ENCODE measurements around the gene KRT10. TPM values are rescaled to one million over a fixed set of nuclear protein-coding genes. Genes with fewer than 3 reads are reported as not detected.
A peak's percentile ranks its signal among the peaks of the same experiment; 100 is the strongest.
"Not testable (repeated sequence)": the region's sequence is repeated elsewhere in the genome, so short reads cannot be mapped to it uniquely, and the experiment has no call there.

The KRT10 gene
- total RNA-seq, result 50.3 TPM
- long read RNA-seq, partial matches to known transcripts, result 80 of 84 reads
- long read RNA-seq, other reads (novel, unspliced or antisense), result 0 of 84 reads

DNA sequence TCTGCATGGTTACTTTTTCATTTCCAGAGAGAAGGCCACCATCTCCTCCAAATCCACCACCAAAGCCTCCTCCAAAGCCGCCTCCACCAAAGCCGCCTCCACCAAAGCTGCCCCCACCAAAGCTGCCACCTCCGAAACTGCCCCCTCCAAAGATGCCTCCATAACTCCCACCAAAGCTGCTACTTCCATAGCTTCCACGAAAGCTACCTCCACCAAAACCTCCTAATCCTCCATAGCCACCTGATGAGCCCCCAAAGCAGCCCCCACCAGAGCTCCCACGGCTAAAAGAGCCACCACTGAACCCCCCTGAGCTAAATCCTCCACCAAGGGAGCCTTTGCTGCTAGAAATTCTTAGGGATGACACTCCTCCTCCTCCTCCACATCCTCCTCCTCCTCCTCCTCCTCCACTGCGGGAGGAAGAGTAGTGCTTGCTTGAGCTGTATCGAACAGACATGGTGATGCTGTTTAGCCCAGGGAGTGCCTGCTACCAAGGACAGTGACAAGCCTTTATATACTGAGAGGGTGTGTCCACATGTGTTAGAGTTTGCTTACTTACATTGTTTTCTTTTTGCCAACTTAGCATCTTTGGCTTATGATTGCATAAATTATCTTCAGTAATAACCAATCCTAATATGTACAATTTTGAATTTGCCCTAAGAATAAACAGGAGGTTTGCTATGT is at the start of gene KRT10:
Gene KRT10, minus strand, starts transcription at position 483 of the 681 bp plus-strand sequence. Its CDS starts 29 bp downstream, at position 454.
- no peak for ATAC-seq (ENCODE audit: poor library complexity)

DNA sequence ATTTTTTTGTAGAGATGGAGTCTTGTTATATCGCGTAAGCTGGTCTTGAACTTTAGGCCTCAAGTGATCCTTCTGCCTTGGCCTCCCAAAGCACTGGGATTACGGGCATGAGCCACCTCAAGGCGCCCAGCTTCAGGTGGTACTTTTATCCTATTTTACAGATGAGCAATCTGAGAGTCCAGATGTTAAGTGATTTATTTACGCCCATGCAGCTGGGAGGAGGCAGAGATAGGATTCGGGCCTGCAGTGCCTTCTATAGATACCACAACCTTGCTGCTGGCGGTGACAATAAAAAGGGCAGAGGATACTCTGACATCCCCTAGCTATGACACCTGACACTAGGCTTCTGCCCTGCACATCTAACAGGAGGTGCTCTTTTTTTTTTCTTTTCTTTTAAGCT is 48.9 kb upstream of the KRT10 start:
- no peak for DNase-seq
- no peak for ATAC-seq (ENCODE audit: poor library complexity)
- intact Hi-C loops (cut with DNase I), result no loop called here

More for the DNA sequence above, at the start of gene KRT10:
- no peak for DNase-seq
- intact Hi-C loops (cut with DNase I), result no loop called here

DNA sequence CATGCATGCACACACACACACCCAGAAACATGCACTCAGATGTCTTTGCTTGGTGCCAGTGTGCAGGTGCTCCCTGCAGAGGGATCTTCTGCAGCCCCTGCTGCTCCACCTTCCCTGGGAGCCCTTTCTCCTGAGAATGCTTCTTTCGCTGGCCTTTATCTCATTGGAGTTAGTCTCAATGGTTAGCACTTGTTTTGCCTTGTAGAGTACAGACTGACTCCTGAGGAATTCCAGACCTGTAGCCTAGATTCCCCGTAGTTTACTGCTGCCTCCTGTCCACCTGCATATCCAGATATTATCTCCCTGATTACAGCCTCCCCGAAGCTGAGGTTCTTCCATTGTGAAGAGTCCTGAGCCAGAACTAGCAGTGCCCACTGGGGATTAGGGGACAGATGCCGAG is 47.7 kb upstream of the KRT10 start:
- DNase-seq (no peak), ATAC-seq (ENCODE audit: poor library complexity) (no peak)
- intact Hi-C loops (cut with DNase I), result no loop called here

DNA sequence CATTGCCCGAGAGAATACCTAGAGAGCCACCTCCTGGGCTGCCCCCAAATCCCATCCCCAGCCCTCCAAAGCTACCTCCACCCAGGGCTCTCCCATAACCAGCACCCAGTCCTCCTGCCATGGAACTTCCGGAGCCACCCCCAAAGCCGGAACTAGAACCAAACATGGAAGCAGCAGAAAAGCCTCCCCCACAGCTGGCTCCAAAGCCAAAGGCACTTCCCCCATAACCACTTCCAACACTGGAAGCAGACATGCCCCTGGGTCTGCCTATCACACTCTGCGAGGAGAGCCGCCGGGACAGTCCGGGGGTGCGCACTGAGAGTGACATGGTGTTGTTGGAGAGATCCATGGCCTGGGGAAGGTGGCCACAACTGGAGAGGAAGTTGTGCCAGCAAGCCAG is 44.4 kb upstream of the KRT10 start, which contains the start of gene KRT12:
Gene KRT12, minus strand, starts transcription at position 386 of the 400 bp plus-strand sequence. Its CDS starts 37 bp downstream, at position 349.
- DNase-seq (no peak), ATAC-seq (ENCODE audit: poor library complexity) (no peak)
- intact Hi-C loops (cut with DNase I), result no loop called here

DNA sequence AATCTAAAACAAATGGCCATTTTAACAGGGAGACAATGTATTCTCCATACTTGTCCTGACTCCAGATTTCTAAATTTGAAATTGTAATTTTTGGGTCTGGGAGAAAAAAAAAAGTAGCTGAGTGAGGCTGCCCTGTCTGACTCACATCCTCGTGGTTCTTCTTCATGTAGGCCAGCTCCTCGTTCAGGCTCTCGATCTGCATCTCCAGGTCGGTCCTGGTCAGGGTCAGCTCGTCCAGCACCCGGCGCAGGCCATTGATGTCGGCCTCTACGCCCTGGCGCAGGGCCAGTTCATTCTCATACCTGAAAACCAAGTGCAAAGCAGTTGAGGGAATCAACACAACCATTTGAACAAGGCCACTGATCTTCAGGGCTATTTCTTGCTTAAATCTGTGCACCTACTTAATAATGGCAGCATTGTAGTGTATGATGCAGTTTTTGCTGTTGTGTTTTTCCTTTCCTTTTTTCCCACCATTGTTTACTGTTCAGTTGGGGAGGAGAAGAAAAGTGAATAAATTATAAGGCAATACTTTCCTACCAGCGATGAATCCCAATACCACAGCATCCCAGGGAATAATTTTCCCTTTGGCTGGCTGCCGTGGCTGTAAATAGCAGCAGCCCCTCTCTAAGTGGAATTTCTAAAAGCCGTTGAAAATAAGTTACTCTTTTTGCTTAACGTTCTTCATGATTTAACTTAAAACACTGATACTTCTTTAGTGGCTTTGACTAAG is 42.4 kb upstream of the KRT10 start:
- ATAC-seq (ENCODE audit: poor library complexity) (no peak), DNase-seq (no peak)
- intact Hi-C loops (cut with DNase I), result no loop called here

DNA sequence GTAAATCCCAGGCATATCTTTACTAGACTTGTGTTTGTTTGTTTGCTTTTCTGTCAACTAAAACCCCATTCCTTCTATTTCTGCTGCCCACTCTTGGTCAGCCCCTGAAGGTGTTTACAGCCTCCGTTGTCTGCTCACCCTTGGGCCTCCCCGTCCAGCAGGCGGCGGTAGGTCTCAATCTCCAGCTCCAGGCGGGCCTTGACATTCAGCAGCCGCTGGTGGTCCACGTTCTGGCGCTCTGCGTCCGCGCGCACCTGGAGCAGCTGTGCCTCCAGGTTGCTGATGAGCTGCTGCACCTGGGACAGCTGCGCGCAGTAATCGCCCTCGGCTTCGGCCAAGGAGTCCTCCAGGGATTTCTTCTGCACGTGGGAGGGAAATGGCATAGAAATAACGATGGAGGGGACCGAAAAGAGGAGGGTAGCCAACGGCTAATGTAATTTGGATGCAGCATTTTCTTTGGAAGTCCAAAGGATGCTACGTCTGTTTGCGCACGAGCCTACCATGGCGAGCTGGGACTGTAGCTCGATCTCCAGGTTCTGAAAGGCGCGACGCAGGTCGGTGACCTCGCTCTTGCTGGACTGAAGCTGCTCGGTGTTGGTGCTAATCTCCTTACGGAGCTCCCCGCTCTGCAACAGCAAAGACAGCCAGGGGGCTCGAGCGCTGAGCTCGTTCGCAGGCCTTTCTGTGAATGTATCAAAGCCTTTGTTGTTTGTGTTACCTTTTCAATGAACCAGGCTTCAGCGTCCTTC is 40.7 kb upstream of the KRT10 start:
- no peak for DNase-seq
- ATAC-seq (ENCODE audit: poor library complexity), result no peak
- intact Hi-C loops (cut with DNase I), result no loop called here

DNA sequence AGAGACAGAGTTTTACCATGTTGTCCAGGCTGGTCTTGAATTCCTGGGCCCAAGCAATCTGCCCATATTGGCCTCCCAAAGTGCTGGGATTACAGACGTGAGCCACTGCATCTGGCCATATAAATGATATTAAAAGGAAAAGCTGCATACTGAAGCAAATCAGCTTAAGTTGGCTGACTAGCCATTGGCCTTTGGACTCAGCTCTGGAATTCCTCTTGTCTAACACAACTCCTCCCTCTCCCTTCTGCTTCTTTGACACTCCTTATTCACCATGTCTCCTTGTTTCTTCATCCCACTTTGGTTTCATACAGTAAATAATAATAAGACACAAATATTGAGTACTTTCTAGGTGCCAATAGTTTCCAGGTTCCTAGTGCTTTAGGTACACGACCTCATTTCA is 37.1 kb upstream of the KRT10 start:
- ATAC-seq (ENCODE audit: poor library complexity) (no peak), DNase-seq (no peak)
- intact Hi-C loops (cut with DNase I), result no loop called here

DNA sequence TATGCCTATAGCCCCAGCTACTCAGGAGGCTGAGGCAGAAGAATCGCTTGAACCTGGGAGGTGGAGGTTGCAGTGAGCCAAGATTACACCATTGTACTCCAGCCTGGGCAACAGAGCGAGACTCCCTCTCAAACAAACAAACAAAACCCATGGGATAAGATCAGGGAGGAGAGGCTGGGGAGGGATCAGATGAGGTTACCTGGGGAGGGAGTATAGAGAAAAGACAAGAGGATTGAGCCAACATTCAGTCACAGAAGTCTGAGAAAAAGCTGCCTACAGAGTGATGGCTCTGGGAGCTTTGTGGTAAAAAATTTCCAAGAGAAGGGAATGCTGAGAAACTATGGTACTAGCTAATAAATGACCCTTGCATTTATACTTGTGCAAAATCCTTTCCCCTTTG is 36.3 kb upstream of the KRT10 start:
- DNase-seq; ATAC-seq (ENCODE audit: poor library complexity); intact Hi-C loops (cut with DNase I): not testable (repeated sequence)

DNA sequence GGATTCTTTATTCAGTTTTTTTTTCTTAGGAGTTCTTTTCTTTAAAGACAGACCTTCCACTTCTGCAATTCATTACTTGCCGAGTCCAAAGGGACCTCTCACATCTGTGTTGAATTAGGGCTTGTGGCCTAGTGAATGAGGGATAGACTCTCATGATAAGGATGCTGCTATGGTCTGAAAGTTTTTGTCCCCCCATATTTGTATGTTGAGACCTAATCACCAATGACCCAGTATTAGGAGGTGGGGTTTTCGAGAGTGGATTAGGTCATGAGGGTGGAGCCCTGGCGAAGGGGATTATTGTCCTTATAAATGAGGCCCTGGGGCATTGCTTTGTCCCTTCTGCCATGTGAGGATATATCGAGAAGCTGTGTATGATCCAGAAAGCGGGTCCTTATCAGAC is 35.1 kb upstream of the KRT10 start:
- DNase-seq (no peak), ATAC-seq (ENCODE audit: poor library complexity) (peak; percentile 48)
- intact Hi-C loops (cut with DNase I), result no loop called here

DNA sequence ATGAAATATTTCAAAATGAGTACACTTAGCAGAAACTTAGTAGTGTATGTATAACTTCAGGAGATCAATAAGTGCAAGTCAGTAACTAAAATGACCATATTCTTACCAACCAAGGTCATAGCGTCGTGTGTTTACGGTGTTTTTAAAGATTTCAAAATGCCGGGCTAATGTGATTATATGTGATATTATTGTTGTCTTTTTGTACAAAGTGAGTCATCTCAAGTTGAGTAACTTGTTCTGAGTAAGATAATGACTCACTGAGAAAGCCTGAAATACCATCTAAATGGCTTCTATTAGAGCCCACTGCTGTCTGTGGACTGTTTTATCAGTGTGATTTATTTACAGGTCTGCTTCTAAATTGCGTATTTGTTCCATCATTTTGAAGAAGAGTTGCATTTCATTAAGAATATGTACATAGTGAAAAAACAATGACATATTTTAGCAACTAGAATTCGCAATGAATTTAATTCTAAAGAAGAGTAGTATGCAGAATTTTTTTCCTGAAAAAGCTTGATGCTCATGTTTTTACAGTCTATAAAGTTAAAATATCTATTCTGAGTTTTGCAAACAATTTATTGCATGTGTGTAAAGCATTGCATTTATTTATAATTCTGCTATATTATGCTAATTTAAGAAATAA is 31.9 kb upstream of the KRT10 start:
- intact Hi-C loops (cut with DNase I), result no loop called here
- DNase-seq (no peak), ATAC-seq (ENCODE audit: poor library complexity) (no peak)

DNA sequence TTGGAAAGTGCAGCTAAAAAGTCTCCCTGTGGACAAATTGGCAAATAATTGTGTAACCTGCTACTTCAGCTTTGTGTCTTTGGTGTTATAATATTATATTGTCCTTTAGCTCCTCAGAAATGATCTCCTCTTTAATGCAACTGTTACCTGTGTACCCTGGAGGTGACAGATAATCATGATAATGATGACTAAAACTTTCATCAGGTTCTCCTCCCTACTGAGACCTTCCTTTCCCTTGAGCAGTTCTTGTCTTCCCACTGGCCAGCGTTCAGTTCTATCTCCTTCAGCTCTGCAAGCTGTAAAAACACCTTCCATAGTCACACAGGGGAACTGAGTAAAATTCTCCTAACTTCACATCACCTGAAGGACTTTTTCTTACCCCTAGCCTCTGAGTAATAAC is 29.9 kb upstream of the KRT10 start:
- ATAC-seq (ENCODE audit: poor library complexity), result no peak

DNA sequence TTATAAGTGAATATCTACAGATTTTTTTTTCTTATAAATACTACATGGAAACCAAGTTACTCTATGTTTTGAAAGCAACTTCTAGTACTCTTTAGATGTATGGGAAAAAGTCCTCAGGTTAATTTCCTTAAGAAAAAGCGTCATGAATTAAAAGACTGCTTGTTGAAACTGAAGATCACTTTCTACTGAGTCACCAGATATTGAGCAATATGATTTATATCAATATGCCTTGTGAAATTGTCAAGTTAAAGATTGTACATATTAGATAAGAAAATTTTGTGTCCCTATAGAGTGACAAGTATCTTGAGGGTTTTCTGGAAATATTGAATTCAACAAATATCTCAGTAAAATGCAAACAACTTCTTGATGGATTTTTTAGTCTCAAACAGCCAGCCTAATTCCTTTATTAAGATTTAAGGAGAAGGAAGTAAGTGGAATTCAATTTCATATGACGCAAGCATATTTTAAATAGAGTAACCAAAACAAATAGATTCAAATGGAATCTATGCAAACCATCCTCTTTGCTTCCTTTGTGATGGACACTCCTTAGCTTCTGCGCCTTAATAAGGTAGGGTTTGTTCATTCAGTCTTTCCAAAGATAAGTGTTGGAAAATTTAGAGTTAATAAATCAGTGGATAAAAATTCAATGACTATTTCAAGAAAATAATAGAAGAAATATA is 28.0 kb upstream of the KRT10 start:
- ATAC-seq (ENCODE audit: poor library complexity) (no peak), DNase-seq (no peak)
- intact Hi-C loops (cut with DNase I), result no loop called here

More for the DNA sequence above, 29.9 kb upstream of the KRT10 start:
- no peak for DNase-seq
- intact Hi-C loops (cut with DNase I), result no loop called here

DNA sequence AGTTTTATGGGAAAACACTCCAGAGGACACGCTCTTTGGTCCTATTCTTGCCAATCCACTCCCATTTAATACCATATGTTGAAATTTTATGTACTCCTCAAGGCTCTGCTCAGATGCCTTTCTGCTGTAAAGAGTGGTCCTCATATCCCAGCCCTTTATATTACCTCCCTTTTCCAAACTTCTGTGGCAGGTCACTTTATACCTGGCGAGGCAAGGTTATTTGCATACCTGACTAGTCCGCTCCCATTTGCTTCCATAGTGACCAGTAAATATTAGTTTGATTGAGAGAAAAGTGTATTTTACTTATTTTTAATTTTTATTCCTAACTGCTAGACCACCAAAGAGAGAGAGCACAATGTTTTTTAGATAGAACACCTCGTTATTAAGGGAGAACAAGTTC is 27.3 kb upstream of the KRT10 start:
- intact Hi-C loops (cut with DNase I), result no loop called here
- ATAC-seq (ENCODE audit: poor library complexity) (no peak), DNase-seq (no peak)

DNA sequence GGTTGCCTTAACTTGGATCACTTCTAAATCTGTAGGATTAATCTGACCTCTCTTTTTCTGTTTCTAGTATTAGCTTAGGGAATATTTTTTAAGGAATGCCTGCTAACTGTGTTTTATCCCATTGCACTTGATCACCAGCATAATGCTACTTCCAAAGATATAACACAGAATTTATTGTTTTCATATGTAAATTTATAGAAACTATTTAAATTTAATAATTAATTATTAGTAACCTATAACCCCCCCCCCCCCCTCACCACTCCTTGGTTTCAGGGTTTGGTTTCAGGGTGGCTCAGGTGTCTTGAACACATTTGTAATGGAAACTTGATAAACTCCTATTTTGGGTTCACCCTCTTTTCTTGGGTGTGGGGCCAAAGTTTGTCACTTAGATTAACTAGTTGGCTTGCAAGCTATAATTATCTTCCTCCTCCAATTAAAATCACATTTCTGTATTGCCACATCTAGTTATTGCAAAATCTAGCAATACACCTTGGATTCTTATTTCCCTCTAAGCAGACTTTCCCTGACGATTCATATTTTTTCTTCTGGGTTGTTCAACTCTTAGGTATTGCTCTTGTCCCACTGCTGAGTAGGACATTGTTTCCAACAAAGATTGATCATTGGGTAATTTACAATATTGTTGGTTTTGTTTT is 26.3 kb upstream of the KRT10 start:
- intact Hi-C loops (cut with DNase I), result no loop called here
- no peak for ATAC-seq (ENCODE audit: poor library complexity)
- no peak for DNase-seq

DNA sequence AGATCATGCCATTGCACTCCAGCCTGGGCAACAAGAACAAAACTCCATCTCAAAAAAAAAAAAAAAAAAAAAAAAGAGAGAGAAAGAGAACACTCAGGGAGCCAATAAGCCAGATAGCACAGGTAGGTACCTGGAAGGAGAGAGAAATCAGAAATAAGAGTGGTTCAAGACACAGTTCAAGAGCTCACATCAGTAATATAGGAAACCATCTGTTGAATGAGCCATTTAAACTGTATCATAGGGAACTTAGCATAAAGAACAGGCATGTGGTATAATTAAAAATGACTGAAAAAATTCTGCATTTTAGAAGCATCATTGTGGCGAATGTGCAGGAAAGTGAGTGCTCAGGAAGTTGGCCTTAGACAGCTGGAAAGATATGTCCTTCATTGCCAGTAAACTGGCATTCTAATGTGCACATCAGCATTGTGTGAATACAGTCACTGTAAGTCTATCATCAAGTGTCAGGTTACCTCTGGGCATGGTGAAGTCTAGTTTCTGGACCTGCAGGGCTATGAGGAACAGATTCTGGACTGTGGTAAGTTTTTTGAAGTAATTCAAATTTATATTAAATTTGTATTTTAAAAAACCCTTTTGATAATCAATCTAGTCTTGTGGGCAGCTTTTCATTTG is 24.2 kb upstream of the KRT10 start:
- DNase-seq (no peak), ATAC-seq (ENCODE audit: poor library complexity) (no peak)
- intact Hi-C loops (cut with DNase I), result no loop called here

DNA sequence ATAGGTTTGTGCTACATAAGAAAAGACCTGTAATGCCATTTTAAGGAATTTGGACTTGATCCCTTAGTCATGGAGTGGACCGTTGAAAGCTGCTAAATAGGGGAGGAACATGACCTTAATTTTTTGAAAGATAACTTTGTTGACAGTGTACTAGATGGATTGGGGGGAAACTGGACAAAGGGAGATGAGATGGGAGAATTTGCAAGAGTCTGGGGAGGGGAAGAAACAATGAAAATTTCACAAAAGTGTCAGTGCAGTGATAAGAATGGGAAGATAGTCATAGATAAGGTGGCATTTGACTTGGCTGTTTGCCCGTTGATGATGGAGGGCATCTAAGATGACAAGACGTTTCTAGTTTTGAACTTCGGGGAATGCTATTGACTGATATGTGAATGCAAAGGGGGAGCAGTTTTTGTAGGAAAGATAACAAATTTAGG is 22.3 kb upstream of the KRT10 start:
- no peak for ATAC-seq (ENCODE audit: poor library complexity)
- no peak for DNase-seq
- intact Hi-C loops (cut with DNase I), result no loop called here

DNA sequence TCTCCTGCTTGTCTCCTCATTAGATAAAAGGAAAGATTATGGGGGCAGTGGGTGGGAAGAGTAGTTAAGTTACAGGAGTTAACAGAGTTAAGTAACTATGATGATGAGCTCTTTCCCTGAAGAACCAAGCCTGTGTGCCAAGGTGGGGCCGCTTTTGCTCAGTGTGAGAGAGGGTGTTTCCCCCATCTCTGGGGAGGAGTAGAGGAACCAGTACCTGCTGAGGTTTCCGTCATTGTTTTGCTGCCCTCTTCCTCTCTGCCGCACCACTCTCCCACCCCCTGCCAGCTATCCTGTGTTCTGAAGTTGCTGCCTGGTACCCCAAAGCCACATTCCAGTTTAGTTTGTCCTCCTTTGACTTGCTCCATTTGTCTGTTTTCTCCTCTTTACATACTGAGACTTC is 20.8 kb upstream of the KRT10 start:
- DNase-seq (no peak), ATAC-seq (ENCODE audit: poor library complexity) (no peak)
- intact Hi-C loops (cut with DNase I), result no loop called here

DNA sequence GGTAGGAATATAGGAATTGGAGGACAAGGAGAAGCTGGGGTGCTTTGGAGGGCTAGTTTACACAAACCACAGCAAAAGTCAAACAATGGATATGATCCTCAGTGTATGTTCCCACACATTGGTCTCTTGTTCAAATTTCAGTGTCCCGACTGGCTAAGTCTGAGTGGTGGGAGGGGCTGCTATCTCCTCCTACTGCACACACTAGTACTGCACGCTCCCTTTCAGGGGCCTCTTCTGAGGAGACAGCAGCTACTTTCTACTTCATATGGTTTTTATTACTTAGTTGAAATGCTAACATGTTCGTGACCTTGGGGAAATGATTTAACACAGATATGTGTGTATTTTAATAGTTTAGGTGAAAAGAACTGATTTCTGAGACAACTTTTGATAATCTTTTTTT is 18.8 kb upstream of the KRT10 start:
- intact Hi-C loops (cut with DNase I), result no loop called here
- ATAC-seq (ENCODE audit: poor library complexity), result no peak
- no peak for DNase-seq
